ENCODE measurements around the gene TSPAN11.

DNA sequence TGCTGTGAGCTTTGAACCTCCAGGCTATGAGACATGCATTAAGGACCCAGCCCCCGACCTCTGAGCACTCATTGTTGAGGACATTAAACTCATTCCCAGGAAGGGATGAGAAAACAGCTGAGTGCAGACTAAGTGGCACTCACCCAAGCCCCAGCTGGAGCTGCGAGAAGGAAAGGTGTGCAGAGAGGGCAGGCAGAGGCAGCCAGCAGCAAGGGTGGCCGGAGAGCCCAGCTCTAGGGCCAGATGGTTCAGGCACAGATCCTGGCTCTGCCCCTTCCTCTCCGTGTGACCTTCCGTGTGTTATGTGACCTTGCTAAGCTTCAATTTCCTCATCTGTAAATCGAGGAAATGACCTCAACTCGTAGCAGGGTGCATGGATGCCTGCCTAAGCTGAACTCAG, 3.7 kb downstream of the TSPAN11 start:
- TF ChIP-seq POLR2AphosphoS5 (IDR thresholded peaks at IDR 0.05; ENCODE audit: low read depth, low read length) (no peak), TAF1 (IDR thresholded peaks at IDR 0.05; ENCODE audit: borderline replicate concordance, insufficient read depth, low read length) (no peak), SIN3A (IDR thresholded peaks at IDR 0.05; ENCODE audit: borderline replicate concordance, insufficient read depth, low read length) (no peak)
- TF ChIP-seq, protein P1, sequence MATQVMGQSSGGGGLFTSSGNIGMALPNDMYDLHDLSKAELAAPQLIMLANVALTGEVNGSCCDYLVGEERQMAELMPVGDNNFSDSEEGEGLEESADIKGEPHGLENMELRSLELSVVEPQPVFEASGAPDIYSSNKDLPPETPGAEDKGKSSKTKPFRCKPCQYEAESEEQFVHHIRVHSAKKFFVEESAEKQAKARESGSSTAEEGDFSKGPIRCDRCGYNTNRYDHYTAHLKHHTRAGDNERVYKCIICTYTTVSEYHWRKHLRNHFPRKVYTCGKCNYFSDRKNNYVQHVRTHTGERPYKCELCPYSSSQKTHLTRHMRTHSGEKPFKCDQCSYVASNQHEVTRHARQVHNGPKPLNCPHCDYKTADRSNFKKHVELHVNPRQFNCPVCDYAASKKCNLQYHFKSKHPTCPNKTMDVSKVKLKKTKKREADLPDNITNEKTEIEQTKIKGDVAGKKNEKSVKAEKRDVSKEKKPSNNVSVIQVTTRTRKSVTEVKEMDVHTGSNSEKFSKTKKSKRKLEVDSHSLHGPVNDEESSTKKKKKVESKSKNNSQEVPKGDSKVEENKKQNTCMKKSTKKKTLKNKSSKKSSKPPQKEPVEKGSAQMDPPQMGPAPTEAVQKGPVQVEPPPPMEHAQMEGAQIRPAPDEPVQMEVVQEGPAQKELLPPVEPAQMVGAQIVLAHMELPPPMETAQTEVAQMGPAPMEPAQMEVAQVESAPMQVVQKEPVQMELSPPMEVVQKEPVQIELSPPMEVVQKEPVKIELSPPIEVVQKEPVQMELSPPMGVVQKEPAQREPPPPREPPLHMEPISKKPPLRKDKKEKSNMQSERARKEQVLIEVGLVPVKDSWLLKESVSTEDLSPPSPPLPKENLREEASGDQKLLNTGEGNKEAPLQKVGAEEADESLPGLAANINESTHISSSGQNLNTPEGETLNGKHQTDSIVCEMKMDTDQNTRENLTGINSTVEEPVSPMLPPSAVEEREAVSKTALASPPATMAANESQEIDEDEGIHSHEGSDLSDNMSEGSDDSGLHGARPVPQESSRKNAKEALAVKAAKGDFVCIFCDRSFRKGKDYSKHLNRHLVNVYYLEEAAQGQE (IDR thresholded peaks at IDR 0.05; ENCODE audit: insufficient read depth in 1 of 2, low read depth in 2 of 2, low read length in 2 of 2): no peak
